Central memory CD4-positive, alpha-beta T cell (primary cell): ENCODE measurements around the gene PAH.
"Not testable (repeated sequence)": the region's sequence is repeated elsewhere in the genome, so short reads cannot be mapped to it uniquely, and the experiment has no call there.

Experiments
- DNase-seq: peaks from one replicate; pipeline ENCODE4 v3.0.0; 2022

Gene PAH

DNA sequence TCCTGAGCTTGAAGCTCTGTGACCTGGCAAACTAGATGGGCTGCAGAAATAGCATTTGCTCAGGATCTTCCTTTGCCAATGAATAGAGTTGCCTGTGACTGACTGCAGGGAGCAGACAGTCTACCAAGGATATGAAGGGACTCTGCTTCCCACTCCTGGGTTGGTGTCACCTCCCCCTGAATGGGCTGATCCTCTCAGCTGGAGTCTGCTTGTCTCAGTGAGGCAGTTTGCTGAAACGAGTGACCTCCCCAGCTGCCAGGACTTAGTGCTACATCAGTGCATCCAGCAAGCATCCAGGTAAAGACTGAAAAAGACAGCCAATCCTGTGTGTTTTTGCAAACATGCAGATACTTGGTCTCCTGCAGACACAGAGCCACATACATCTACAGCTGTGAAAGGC lies 28.5 kb downstream of the PAH start:
- no peak for DNase-seq

DNA sequence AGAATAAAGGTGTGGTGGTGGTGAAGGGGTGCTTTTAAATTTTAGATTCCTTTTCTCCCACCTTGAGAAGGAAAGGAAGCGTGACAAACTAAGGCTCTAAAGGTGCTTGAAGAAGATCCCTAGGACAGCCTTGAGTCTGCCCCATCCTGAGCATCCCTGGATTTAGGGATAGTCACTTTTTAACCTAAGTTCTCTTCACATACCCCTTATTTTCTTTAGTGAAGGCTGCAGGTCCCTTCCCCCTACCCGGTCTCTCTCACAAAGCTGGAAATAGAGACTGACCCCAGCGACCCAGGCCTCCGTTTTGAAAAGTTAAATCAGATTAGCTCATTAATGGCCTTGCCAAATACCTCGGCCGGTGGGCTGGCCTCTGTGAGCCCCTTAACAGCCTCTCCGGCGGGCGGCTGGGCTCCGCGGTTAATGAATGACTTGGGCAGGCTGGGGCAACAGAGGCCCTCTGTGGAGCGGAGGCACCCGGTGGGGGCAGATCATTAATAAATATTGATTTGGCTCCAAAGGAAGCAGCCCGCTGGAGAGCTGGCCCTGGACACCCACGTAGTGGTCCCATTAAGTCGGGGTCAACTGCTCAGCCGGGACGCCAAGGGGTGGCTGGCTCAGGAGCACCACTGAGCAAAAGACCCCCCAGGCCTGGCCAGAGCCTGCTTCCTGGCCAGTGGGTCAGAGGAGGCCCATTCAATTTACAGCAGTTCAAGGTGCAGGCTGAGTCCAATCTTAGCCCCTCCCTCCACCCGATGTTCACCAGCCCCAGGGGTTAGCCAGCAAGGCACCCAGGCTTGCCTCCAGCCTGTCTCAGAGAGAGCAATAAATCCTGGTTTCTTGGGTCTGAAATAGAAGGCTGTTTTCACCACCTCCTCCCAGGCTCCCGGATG lies 31.8 kb downstream of the PAH start:
- DNase-seq = no peak

DNA sequence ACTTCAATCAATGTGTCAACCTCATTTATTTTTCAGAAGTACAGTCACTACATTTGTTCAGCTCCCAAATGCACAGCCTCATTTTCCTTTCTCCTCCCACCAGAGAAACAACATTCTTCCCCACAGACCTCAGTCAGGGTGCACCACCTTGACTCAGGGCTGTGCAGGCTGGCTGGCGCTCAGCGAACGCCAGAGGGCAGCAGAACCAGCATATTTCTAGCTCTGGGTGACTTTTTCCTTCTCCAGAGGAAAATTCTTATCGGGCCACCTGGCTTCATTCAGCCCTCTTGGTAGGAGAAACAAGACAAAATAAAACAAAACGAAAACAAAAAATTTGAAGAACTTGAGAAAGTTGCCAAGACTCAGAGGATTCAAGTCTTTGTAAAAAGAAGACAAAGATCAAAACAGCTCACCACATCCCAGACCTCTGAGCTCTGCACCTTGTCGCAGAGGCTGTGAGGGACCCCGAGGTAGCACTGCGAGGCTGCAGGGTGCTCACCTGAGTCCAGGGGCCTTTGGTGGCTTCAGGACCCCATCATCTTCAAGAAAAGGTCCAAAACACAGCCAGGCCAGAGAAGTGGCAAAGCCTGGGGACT lies 33.7 kb downstream of the PAH start:
- DNase-seq = no peak

DNA sequence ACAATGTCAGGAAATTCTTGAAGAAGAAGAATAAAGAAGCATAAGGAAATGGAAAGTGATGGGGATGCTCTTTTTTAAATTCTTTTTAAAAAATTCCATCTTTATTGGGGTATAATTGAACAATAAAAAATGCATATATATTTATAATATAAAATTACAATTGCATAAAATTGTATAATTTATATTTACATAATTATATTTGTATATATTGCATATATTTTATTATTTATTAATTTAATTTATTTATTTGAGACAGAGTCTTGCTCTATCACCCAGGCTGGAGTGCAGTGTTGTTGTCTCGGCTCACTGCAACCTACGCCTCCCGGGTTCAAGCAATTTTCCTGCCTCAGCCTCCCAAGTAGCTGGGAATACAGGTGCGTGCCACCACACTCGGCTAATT lies 36.3 kb downstream of the PAH start:
- DNase-seq = no peak

DNA sequence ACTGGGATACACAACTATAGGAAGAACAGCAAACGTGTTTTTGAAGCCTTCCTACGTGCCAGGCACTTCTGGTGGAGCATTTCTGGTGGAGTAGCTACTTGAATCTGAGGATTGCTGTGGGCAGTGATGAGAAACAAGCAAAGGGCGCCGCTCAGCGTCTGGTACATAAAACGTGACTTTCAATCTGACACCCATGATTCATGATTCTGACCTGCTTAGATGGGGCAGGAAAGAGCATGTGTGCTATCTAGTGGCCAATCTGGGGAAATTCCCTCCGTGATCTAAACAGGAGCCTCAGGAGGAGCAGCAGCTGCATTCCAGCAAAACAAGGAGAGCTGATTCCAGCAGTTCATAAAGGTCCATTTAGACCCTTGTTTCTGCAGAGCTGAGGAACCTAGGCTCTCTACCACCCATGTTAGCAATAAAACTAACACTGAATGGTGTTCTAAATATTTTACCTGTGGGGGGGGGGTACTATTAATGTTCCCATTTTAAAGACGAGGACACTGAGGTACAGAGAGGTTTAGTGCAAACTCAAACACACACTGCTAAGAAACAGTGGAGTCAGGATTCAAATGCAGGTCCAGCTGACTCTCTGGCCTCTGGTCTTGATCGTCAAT lies 37.8 kb downstream of the PAH start:
- no peak for DNase-seq

DNA sequence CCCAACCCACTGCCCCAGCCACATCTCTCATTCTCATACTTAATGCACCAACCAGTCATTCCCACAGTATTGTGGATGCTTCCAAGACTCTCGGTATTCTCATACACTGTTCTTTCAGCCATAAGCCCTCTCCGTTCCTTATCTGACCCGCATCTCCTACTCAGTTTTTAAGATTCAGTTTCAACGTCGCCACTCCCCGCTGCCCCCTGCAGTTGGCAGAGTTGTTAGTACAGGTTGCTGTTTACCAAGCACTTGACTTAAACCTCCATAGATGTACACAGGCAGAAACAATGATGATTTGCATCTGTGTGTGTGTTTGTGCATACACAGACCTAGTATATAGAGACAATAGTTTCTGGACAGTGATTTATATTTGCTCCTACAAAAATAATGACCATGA lies 40.2 kb downstream of the PAH start:
- DNase-seq = no peak

DNA sequence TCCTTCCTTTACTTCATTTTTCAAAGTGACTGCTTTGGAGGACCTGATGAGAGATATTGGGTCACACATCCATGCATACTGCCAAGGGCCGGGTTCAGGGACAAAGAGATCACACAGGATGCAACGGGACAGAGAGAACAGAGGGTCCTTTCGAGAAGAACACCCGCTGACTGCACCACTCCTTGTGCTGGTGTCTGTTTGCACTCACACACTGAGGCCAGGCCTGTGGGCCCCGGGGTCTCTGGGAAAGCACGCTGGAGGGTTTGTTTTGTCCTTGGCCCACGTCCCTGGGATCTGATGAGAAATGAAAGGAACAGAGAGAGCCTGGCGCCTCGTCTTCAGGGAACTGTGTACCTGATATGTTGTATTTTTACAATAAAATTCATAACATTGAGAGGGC lies 42.2 kb downstream of the PAH start:
- no peak for DNase-seq

DNA sequence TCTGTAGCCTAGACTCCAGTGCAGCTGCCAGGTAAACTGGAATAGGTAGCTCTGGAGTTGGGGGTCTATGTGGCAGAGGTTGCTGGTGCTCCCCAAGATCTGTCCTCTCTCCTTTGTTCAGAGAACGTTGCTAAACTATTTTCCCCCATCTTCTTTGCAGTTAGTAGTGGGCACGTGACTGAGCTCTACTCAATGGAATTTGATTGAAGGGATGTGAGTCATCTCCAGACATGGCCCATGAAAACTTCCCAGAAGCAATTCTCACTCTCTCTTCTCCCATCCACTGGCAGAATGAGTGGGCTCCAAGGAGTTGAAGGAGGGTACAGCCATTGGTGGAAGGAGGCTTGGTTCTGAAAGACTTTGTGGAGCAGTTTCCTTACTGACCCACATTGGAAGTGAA lies 44.0 kb downstream of the PAH start:
- DNase-seq = no peak

DNA sequence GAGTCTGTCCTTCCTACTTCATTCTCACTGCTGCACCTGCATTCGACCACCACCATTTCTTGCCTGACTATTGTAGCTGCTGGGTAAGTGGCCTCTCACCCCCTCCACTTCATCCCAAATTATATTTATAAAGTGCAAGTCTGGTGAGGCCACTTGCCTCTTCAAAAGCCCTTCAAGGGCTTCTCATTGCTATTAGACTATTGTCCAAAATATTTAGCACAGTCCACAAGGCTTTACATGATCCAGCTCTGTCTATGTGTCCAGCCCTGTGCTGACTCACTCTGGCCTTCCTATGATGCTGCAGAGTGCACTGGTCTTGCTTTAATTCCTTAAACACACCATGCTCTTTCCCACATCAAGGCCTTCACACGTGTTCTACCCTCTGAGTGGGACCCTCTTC lies 46.0 kb downstream of the PAH start:
- no peak for DNase-seq

DNA sequence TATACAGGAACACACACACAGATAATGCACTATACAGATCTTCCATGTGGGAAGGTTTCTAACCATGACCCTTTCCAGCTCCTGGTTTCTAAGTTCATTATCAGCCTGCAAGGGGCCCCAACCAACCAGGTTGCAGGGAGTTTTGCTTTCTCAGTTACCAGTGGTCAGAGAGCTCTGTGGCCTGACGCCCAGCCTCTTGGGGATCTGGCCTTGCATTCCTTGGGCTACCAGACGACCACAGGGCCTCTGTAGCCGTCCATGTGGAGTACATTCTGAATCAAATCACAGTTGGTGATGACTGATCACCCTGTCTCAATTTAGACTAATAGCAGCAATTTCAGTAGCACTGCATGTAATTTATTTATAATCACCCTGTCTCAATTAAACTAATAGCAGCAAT lies 47.5 kb downstream of the PAH start:
- no peak for DNase-seq

DNA sequence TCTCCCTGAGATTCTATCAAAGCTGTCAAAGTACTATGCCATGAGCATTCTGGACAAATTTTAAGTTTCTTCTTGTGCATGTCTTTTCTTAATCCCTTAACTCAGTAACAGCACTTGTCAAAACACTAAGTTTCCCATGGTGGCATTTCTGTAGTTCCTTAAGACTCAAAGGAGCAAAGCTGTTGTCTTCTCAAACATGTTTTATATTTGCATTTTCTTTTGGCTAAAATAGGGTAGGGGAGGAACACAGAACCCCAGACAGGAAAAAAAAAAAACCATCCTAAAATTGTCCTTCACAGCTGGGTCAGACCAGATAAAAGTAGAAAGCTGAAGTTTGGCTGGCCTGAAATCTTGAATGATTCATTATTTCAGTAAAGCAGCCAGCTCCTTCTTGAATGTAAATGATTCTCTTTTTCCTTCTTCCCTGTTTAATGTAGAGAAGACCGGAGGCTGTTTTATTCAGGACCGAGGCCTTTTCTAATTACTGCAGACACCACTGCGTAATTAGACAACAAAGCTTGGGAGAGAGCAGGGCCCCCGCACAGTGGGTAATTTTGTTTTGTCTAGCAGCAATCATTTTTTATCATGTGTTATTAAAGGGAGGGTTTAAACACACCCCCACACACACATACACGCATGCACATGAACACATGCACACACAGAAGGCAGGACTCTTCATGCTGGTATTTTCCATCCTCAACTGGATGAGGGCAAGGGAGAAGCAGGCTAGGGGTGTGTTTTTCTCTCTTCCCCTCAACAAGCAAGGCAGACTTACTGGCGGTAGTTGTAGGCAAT lies 51.0 kb downstream of the PAH start:
- no peak for DNase-seq

DNA sequence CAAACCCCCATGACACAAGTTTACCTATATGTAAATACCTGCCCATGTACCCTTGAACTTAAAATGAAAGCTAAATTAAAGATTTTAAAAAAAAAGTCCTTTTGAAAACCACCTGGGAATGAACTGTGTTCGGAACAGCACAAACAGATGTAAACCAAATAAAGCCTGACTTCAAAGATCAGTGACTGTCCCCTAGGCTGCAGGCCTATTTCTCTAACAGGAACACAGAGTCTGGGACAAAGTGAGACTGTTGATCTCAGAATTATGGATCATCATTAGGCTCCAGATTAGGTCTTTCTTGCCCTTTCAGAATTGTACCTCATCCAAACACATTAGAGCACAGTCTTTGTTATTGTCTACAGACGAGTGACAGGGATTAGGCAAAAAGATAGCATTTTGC lies 54.6 kb downstream of the PAH start:
- DNase-seq = no peak

DNA sequence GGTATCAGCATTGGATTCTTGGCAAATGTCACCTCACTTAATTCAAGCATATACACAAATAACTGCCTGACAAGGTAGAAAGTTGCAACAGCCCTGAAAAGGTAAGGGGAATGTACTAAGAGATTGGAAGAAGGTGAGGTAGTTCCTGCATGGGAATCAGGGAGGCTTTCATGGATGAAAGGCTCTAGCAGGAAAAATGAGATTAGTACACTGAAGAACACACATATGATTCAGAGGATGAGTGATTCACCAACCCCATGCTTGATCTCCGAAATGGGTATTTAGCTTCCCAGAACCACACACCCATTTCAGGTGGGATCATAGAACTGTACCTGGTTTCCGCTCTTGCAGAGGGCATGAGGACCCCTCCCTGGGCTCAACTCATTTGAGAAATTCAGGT lies 65.8 kb downstream of the PAH start:
- DNase-seq = no peak

DNA sequence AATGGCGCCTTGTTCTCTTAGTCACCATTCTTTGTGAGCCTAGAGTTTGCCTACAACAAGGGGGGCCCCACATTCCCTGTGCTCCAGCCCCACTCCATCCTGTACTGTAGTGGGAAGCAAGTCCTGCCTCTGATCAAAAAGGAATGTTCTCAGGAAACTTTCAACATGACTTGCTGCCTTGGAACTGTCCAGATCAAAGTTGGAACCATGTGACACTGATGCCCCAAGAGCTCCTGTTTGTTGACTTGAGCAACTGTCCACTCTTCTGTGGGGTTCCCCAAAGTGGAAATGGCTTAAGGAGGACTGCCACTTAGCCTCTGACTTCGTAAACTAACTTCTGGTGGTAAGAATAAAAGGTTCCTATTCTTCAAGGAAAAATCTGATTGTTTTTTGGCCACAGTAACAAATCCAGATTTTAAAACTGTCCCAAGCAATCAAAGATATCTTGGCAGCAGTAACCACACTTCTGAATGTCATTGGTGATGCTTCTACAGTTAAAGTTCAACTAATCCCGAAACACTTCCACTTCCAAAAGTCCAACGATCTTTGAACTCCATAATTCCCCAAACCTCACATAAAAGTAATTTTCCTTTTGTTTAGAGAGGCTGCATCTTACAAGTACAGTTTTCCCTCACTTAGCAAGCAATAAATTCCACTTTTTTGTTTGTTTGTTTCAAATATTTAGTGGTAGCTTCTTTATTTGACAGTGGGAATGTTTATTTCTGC lies 67.2 kb downstream of the PAH start:
- DNase-seq = no peak

DNA sequence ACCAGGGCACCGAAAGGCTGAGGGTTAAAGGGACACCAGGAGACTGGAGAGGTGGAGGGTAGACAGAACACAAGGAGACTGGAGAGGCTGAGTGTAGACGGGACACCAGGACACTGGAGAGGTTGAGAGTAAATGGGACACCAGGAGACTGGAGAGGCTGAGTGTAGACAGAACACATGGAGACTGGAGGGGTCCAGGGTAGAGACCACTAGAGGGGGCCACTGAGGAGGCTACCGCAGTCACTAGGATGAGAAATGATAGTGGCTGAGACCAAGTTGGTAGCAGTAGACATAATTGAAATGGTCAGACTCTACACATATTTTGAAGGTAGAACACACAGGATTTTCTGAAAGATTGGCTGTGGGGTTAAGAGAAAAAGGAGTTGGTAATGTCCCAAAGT lies 68.2 kb downstream of the PAH start:
- no peak for DNase-seq

DNA sequence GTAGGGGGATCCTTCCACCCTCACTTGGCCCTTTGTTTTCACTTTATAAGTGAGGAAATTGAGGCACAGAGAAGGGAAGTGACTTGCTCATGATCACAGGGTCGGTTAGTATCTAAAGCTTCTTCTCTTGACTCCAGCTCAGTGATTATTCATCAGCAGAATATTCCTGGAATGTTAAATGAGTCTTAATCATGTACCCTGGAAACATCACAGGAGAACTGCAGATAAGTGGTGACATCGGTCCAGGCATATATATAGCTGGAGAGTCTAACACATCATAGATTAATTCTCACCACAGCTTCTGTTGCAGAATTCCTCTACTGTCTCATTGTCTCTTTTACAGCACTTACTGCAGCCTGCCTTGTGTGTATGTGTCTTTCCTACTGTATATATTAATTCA lies 69.9 kb downstream of the PAH start:
- DNase-seq = no peak

DNA sequence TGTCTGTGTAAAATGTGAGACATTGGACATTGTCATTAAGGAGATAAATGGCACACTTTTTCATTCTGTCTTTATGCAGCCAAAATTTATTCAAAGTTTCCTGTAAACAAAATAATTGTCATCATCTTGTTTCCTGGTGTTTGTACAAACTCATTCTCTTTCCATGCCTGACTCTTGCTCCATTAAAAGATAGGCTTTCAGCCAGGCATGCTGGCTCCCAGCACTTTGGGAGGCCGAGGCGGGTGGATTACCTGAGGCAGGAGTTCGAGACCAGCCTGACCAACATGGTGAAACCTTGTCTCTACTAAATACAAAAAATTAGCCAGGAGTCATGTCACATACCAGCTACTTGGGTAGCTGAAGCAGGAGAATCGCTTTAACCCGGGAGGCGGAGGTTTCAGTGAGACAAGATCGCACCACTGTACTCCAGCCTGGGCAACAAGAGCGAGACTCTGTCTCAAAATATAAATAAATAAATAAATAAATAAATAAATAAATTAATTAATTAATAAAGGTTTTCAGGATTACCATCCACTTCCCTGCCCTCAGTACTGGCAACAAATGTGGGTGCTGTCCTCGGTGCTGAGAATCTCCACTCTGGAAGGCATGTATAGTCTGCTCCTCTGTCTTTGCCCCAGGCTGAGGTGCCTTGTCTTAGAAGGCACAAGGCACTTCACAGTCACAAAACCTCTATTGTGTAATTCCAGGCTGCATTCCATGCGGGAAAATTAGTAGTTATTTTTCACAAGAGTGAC lies 83.2 kb downstream of the PAH start:
- DNase-seq = no peak

DNA sequence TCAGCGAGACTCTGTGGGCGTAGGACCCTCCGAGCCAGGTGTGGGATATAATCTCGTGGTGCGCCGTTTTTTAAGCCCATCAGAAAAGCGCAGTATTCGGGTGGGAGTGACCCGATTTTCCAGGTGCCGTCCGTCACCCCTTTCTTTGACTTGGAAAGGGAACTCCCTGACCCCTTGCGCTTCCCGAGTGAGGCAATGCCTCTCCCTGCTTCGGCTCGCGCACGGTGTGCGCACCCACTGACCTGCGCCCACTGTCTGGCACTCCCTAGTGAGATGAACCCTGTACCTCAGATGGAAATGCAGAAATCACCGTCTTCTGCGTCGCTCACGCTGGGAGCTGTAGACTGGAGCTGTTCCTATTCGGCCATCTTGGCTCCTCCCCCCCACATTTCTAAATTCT lies 84.2 kb downstream of the PAH start:
- not testable (repeated sequence) for DNase-seq

DNA sequence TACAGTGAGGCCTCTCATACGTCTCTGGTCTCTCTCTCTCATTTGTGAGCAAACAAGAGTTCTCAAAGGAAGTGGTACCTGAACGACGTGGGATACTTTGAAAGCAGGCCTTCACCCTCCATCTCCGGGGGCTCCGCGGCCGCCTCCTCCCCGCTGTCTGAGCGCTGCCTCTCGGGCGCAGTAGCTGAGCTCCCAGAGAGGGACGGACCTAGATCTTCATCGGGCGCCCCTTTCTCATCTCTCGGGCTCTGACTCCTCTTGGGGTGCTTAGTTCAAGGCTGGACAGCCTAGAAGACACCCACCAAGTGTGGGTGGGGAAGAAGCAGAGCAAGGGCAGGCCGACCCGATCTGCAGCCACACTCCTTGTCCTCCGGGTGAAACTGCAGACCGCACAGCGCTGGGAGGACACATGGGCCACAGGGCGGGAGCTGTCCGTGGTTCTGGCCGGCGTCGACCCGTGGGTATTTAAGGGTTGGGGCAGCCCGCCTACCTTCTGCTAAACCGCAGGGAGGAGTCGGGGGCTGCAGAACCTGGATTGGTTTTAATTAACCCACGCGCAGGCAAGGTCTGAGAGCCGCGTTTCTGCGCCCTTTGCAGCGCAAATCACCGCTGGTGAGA lies 92.7 kb downstream of the PAH start:
- no peak for DNase-seq

DNA sequence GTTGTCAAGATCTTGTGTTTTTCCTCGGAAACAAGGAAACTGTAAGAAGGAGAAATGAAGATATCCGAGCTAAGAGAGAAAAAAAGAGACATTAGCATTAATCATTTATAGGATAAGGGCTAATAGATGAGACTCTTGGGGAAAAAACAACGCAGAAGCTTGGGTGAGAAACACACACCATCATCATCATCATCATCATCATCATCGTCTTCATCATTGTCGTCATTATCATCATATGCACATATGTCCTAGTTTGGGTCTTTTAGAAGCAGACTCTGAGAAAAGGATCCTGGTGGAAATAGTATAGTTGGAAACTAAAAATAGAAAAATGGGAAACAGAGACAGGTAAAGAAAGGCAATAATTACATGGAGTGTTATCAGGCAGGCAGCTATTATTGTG lies 95.9 kb downstream of the PAH start:
- DNase-seq = no peak

DNA sequence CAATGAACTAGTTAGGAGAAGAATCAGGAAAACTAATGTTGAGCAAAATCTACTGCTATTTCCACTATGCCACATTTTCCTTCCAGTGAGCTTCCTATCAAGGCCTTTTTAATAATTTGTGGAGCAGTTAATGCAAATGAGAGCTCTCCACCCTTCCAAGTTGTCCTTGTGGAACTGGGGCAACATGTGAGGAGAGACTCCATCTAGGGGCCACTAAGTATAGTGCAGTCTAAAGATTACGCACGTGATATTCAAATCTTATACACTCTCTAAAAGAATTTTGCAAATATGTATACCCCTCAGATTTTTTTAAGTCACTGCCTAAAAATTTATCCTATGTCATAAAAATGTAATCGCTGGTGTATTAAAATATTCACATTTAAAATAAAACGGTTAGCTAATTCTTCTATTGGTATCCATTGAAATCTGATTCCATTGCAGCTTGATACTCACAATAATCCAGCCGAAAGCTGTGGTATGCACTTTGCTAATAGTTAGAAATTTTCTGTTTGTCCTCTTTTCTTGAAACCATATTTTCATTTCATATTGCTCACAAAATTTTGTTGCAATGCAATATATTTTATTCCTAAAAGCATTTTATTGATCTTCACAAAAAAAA lies 100.1 kb downstream of the PAH start:
- no peak for DNase-seq
